ENCODE measurements around the gene GPN2.

DNA sequence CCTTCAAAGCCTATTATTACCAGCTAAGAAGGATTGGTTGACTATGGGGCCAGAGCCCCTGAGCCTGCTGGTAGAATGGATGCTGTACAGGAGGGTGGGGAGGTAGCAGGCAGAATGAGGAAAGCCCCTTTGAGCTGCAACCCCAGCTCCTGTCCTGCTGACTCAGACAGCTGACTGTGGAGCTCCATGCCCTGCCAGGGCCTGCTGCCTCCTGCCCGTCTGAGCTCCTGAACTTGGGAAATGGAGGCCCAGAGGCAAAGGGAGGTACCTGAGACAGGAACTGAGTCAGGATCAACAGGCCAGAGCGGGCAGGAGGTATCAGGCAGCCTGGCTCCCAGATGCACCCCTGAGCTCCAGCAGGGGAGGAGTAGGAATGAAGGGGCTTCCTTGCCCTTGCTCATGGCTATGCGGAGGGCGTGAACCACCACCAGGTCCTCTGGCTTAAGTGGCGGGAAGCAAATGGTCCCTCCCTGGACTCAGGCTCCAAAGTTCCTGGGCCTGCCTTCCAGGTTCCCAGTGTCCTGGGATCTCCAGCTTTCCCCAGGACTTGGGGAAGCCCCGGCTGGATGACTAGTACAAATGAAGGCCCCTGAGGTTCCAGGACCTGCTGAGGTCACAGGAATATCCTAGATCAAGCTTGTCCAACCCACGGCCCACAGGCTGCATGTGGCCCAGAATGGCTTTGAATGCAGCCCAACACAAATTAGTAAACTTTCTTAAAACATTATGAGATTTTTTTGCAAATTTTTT, 31.0 kb downstream of the GPN2 start:
- TF ChIP-seq, protein P1, sequence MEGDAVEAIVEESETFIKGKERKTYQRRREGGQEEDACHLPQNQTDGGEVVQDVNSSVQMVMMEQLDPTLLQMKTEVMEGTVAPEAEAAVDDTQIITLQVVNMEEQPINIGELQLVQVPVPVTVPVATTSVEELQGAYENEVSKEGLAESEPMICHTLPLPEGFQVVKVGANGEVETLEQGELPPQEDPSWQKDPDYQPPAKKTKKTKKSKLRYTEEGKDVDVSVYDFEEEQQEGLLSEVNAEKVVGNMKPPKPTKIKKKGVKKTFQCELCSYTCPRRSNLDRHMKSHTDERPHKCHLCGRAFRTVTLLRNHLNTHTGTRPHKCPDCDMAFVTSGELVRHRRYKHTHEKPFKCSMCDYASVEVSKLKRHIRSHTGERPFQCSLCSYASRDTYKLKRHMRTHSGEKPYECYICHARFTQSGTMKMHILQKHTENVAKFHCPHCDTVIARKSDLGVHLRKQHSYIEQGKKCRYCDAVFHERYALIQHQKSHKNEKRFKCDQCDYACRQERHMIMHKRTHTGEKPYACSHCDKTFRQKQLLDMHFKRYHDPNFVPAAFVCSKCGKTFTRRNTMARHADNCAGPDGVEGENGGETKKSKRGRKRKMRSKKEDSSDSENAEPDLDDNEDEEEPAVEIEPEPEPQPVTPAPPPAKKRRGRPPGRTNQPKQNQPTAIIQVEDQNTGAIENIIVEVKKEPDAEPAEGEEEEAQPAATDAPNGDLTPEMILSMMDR (IDR thresholded peaks at IDR 0.05): no peak
- no peak for TF ChIP-seq POLR2A (IDR thresholded peaks at IDR 0.05)
